ENCODE results near the gene PRKCQ.

Gene PRKCQ

GRCh38 chr10:6617309-6618076 is 37.4 kb upstream of the PRKCQ start:
- H3K4me3 ChIP-seq (ENCODE audit: low read length) = no peak overlapping the region
- no peak for TF ChIP-seq CTCF (conservative IDR thresholded peaks at IDR 0.05; ENCODE audit: low read length)
- no peak for DNase-seq (ENCODE audit: low read depth)

- no peak overlapping the region for H3K4me3 ChIP-seq (ENCODE audit: low read length)
- DNase-seq (ENCODE audit: low read depth) = no peak
- TF ChIP-seq CTCF (conservative IDR thresholded peaks at IDR 0.05; ENCODE audit: low read length) = no peak
Measured at GRCh38 chr10:6615971-6616370, 35.9 kb upstream of the PRKCQ start.

- DNase-seq (ENCODE audit: low read depth) = no peak
- no peak for TF ChIP-seq CTCF (conservative IDR thresholded peaks at IDR 0.05; ENCODE audit: low read length)
- no peak overlapping the region for H3K4me3 ChIP-seq (ENCODE audit: low read length)
Measured at GRCh38 chr10:6612371-6612770, 32.3 kb upstream of the PRKCQ start.

GRCh38 chr10:6610647-6611046 is 30.6 kb upstream of the PRKCQ start:
- no peak for DNase-seq (ENCODE audit: low read depth)
- no peak for TF ChIP-seq CTCF (conservative IDR thresholded peaks at IDR 0.05; ENCODE audit: low read length)
- H3K4me3 ChIP-seq (ENCODE audit: low read length) = no peak overlapping the region

- TF ChIP-seq CTCF (conservative IDR thresholded peaks at IDR 0.05; ENCODE audit: low read length) = no peak
- no peak overlapping the region for H3K4me3 ChIP-seq (ENCODE audit: low read length)
- DNase-seq (ENCODE audit: low read depth) = no peak
Measured at GRCh38 chr10:6609625-6610024, 29.5 kb upstream of the PRKCQ start.

GRCh38 chr10:6607778-6608177 is 27.7 kb upstream of the PRKCQ start:
- DNase-seq (ENCODE audit: low read depth) = no peak
- H3K4me3 ChIP-seq (ENCODE audit: low read length) = no peak overlapping the region
- TF ChIP-seq CTCF (conservative IDR thresholded peaks at IDR 0.05; ENCODE audit: low read length) = no peak

GRCh38 chr10:6607182-6607581 is 27.1 kb upstream of the PRKCQ start:
- TF ChIP-seq CTCF (conservative IDR thresholded peaks at IDR 0.05; ENCODE audit: low read length) = no peak
- no peak for DNase-seq (ENCODE audit: low read depth)
- no peak overlapping the region for H3K4me3 ChIP-seq (ENCODE audit: low read length)
